Ovary (tissue), 3 donors: Measurements from ENCODE around the gene LCN2.

Experiments used
- CTCF ChIP-seq, 3 donors: fragments of 450-650 bp in 2 of 3; fragments of 200-600 bp in 1 of 3; IDR thresholded peaks; one replicate each; pipeline versions ENCODE4 v1.5.1 to v1.8.0; 2016 to 2022; ENCODE audit warnings: antibody characterized with exemption in 3 of 3, mild to moderate bottlenecking in 1 of 3
- EP300 ChIP-seq: sonication (generic); formaldehyde crosslinking; IDR thresholded peaks from one replicate; pipeline ENCODE4 v1.6.1; 2017; ENCODE audit warnings: antibody characterized with exemption
- POLR2A ChIP-seq: fragments of 450-650 bp; IDR thresholded peaks from one replicate; pipeline ENCODE4 v1.6.1; 2017; ENCODE audit warnings: antibody characterized with exemption, mild to moderate bottlenecking, moderate library complexity
- donor health status: DM: no; HTN: no; CAD: no.

GRCh38 chr9:128101690-128102089 is 47.6 kb upstream of the LCN2 start:
- no peak for TF ChIP-seq CTCF (IDR thresholded peaks at IDR 0.05)
- no peak for TF ChIP-seq POLR2A
- no peak for TF ChIP-seq EP300
